Measurements from ENCODE around the gene SGCA.

Gene SGCA

DNA sequence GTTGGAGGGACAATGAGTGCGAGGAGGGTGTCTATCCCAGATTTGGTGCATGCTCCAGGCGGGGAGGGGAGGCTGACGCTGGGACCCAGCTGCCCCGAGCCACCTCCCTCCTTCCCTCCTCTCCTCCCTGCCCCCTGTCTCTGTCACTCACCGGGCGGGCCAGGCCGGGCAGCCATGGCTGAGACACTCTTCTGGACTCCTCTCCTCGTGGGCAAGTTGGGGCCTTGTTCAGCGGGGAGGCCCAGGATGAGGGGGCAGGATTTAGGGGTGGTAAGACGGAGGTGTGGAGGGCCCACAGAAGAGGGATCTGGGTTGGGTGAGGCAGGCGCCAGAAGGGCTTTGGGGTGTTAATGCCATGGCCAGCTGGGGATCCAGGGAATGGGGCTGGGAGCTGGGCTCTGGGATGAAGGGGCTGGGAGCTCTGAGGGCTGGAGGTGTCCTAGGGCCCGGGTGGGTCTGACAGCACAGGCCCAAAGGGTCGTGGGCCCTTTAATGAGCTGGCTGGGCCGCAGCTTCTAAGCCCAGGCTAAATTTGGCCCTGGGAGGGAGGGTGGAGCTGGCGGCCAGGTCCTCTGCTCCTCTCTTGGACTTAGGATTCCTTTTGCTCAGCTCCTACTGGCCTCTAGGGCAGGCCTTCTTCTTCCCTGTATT, at the start of gene SGCA:
Gene SGCA, plus strand, starts transcription at position 139 of the 651 bp plus-strand sequence. Its CDS starts 36 bp downstream, at position 175.
- DNase-seq (ENCODE audit: low read depth) = no peak

DNA sequence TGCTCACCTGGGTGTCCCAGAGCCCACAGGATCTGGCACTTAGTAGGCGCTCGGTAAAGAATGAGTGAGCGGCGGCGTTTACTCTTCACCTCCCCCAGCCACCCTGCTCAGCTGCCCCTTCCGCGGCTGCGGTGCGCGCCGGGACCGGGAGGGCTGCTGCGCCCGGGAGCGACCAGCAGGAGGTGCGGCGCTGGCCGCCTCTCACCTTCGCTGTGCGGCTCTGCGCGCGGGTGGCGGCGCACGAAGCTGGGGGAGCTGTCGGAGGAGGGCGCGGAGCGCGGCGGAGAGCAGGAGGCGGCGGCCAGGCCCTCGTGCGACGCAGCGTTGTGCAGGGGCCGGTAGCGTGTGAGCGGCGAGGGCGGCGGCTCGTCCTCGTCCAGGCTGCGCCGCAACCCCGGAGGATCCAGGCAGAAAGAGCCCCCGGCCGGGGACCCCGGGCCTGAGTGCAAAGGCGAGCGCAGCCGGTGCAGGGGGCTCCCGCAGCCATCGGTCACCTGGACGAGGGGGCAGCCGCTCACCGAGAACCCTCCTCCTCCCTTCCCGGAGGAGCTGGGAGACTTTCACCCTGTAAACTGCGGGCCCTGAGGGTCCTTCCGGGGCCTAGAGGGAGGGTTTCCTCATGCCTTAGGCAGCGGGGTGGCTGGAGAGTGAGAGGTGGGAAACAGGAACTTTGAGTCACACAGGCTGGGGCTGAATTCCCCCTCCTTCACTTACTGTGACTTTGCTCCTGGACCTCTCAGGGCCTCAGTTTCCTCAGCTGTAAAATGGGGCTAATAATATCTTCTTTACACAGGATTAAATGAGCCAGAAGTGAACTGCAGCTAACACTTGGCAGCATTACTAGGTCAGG, 48.4 kb upstream of the SGCA start:
- peak; percentile 71 for DNase-seq (ENCODE audit: low read depth)

DNA sequence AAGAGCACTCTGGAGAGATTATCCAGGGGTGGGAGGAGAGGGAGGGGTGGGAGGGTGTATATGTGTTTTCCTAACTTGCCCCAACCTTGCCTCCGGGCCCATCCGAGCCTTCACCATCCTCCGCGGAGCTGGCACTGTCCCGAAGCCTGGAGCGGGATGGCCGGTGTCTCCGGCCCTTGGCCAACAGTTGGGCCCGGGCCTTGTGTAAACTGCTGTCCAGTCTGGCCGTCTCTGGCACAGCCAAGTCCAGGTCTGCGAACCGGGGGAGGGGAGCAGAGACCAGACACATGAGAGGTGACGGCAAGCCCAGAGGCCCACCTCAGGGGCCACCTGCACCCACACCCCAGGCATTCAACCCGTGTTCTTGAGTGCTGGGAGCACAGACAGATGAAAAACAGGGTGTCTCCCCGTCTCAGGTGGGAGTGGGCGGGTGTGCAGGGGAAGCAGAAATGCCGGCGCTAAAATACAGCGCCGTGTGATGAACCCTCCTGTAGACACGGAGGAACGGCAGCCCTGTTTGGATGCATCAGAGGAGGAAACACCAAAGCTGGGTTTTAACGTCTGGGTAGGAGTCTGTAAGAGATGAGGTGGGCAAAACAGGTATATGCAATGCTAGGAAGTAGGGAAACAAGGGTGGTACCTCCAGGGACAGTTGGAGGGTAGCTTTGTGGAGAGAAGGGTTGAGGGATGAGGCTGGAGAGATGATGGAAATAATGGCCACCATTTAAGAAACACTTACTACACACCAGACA, 47.6 kb upstream of the SGCA start:
- DNase-seq (ENCODE audit: low read depth) = no peak

DNA sequence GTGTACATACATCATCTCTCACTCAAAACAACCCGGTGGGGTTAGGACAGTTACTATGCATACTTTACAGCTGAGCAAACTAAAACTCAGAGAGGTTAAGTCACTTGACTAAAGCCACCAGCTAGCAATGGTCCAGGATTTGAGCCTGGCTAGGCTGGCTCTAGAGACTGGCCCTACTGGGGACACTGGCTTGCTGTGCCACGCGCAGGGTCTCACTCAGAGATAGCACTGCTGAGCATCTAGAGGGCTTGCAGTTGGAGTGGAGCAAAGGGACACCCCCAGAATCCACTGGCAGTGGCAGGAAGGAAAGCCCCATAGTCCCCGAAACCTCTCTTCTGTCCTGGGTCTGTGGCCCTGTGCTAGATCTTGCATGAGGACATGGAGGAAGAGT, 47.0 kb upstream of the SGCA start:
- no peak for DNase-seq (ENCODE audit: low read depth)

DNA sequence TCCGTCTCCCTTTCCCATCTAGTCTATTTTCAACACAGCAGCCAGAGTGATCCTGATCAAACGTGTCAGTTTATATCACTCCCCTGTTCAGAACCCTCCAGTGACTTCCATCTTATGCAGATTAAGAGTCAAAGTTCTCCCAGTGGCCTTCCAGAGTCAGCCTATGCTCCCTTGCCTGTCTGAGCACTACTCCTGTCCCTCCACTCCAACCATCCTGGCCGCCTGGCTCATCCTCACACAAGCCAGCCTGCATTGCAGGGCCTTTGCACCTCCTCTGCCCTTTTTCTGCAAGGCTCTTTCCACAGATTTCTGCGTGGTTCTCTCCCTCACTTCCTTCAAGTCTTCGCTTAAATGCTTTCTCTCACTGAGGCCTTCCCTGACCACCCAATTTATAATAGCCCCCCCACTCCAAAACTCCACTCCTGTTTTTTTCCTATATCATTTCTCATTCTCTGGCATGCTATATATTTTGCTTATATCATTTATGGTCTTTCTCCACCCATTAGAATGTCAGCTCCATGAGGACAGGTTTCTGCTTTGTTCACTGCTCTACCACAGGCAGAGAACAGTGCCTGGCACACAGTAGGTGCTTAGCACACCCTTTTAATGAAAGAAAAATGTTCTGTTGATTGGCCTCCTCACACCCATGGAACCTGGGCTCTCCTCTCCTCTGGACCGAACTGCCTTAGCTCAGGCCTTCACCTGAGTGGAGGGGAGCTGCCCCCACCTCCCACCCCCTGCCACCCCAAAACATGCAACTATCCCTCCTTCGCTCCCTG, 45.1 kb upstream of the SGCA start:
- no peak for DNase-seq (ENCODE audit: low read depth)

DNA sequence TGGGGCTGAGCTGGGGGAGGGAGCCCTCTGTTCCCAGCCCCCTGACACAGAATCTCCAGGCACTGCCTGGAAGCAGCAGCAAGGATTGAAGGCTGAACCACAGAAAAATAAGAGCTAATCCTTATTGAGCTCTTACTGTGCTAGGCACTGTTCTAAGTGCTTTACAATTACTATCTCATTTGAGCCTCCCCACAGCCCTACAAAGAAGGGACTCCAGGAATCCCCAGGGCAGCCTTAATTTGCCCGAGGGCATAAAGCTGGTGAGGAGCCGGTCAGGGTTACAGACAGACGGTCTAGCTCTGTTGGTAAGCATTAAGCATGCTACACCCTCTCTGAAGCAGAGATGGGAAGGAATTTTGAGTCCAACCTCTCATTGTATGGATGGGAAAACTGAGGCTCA, 42.9 kb upstream of the SGCA start:
- DNase-seq (ENCODE audit: low read depth) = no peak

DNA sequence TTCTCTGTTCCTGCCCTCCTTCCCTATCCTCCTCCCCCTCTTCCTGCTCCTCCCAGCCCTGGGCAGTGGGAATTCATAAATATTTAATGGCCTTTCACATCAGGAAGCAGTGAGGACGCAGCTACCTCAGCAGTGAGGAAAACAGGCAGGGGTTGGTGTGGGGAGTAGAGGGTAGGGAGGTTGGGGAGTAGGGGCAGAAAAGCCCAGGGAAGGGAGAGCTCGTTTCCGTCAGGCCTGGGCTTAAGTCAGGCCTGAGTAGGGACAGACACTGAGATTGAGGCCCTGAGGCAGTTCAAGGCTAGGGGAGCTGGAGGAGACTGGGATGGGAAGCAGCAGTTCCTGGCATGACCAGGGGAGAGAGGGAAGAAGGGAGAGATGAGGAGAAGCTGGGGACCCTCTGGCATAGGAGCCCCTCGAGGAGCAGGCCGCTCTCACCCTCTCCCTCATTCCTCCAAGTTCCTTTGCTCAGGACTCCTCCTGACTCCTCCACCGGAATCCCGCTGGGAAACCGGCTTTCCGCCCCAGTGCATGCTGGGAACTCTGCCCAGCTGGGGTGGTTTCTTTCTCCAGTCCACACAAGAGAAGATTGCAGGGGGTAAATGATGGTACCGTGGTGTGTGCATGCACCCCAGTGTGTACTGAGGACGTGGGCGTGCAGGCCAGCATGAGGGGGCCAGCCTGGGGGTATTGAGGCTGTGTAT, 42.0 kb upstream of the SGCA start:
- DNase-seq (ENCODE audit: low read depth) = no peak

DNA sequence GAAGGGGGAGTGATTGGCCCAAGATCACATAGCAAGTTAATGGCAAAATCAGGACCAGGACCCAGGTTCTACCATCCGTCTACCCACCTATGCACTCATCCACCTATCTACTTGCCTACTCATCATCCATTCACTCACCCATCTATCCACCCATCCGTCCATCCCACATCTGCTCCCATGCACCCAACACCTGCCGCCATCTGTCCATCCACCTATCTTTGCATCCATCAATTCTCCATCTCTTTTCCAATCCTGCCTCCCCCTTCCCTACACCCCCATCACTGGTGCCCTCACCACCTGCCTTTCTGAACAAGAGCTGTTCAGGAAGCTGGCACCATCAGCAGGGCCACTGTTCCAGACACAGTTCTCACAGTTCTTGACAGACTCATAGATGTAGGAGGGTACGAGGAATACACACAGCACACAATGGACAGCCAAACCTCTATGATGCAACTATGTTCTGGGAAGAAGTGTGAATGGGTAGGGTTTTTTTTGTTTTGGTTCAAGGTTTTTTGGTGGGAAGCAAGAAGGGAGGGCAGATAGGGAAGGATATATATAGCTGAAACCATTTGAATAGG, 40.3 kb upstream of the SGCA start:
- no peak for DNase-seq (ENCODE audit: low read depth)

DNA sequence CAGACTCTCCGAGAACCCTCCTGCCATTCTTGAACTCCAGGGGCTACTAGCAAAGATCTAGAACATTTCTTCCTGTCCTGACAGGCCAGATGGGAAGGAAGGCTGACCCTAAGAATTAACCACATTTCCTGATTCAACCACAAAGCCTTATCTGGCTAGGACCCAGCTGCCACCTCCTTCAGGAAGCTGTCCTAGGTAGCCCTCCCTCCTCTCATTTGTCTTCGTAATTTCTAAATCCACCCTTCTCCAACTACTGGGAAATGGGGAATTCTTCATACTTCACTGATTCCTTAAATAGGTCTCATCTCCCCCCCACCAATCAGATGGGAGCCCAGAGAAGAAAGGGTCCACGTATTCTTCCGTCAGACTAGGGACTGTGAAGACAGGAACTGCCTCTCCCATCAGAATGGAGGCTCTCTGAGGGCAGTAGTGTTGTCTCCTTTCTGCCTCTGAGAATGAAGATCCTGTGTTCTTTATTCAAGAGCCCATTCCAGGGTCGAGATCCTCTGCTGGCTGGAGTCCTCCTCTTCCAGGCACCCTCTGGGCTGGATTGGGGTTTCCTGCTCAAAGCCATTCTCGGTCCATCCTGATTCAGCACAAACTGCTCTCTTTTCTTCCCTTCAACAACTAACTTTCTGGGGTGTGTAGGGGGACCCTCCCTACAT, 38.0 kb upstream of the SGCA start:
- peak; percentile 67 for DNase-seq (ENCODE audit: low read depth)

DNA sequence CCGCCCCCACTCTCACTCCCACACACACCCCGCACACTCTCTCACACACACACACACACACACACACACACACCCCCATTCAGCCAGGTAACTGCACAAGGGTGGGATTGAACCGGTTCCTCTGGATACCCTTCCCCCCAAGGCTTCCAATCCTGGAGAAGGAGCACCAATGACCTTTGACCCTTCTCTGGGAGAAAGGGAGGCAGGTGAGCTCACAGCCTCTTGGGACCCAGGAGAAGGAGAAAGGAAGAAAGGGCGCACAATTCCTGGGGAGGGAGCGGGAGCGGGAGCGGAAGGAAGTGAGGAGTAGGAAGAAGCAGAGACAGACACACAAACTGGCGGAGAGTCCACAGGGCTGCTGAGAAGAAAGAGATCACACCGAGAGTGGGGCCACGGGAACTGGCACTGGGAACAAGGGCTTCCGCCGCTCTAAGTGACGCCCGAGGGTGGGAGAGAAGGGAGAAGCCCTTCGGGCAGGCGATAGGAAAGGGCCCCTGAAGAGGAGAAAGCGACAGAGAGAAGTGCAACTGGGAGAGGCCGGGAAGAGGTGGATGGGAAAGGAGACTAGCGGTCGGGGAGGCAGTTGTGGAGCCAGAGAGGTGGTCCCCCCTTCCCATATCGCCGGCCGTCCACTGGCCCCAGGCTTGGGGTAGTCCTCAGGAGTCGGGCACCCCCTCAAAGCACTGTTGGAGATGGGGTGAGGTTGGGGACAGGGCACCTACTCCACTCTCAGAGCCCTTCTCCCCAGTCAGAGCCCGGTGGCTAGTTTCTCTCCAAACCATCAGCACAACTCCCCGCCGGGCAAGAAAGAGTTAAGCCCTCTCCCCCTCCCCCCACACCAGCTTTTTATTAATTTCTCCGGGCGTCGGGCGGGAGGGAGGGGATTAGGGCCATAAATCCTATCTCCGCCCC, 37.1 kb upstream of the SGCA start:
- DNase-seq (ENCODE audit: low read depth) = peak; percentile 37

DNA sequence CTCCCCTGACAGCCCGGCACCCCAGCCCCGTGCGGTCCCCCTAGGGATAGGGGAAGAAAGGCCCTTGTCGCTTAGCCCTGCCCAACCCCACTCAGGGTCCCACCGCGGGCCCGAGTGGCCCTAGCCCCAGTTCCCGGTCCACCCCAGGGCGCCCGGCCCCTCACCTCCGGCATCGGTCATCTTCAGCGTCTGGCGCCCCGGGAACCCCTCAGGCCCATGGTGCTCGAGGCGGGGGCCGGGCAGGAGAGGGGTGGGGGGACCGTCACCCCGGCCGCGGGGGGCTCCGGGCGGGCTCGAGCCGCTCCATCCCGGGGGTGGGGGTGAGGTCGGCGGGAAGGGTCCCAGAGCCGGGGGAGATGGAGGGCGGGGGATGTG, 36.5 kb upstream of the SGCA start:
- no peak for DNase-seq (ENCODE audit: low read depth)

DNA sequence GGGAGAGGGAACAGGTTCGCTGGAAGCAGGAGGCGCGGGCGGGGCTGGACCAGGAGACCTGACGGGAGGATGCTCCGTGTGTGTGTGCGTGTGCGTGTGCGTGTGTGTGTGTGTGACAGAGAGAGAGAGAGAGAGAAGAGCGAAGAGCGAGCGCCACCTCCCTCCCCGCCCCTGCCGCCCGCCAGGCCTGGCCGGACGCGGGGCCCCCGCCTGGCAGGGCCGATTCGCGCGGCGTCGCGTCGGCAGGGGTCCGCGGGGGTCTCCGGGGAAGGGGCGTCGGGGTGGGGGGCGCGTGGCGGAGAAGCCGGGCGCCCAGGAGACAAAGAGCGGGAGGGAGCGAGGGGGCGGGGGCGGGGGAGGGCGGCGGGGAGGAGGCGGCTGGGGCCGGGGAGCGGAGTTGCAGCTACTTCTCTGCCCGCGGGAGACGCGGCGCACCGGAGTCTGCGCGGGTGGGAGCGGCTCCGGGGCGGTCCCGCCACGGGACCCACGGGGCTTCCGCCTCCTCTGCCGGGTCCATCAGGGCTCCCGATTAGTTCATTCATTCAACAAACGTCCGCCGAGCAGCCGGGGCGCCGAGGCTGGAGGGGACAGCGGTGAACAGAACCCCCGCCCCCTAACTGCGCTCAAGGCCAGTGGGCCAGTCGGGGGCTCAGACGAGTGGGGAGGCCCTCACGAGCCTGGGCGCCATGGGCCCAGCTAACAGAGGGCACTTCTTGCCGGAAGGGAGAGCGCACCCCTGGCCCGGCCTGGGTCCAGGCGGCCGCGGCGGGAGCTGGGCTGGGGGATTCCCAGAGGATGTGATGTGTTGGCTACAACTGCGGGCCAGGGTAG, 35.9 kb upstream of the SGCA start, which contains the start of gene SAMD14:
Gene SAMD14, minus strand, starts transcription at position 433 of the 831 bp plus-strand sequence. CDS start 5,201 bp downstream, outside the sequence.
- DNase-seq (ENCODE audit: low read depth) = peak; percentile 61

DNA sequence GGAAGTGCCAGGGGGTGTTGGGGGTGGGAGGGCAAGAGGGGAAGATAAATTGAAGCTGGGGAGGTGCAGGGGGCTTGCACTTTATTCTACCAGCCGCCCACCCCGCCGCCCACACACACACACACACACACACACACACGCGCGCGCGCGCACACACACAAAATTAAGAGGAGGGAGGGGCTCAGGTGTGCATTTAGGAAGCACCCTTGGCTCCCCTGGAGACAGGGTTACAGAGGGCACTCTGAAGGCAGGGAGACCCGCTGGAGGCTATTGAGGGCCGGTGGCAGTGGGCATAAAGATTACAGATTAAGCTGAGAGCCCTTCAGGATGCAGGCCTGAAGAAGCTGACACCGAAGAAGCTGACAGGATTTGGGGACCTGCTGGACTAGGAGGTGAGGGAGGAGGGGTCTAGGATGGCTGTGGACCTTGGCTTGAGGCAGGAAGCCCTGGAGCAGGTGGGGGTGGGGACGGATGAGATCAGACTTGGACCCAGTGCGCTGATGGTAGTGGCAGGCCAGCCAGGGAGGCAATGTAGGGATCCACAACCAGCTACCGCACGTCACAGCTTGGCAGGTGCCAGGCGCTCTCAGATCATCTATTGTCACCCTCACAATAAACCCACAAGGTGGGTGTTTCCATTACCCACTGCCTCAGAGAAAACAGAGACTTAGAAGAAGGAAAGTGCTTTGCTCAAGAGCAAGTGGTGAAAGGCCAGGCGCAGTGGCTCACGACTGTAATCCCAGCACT, 35.1 kb upstream of the SGCA start:
- no peak for DNase-seq (ENCODE audit: low read depth)

DNA sequence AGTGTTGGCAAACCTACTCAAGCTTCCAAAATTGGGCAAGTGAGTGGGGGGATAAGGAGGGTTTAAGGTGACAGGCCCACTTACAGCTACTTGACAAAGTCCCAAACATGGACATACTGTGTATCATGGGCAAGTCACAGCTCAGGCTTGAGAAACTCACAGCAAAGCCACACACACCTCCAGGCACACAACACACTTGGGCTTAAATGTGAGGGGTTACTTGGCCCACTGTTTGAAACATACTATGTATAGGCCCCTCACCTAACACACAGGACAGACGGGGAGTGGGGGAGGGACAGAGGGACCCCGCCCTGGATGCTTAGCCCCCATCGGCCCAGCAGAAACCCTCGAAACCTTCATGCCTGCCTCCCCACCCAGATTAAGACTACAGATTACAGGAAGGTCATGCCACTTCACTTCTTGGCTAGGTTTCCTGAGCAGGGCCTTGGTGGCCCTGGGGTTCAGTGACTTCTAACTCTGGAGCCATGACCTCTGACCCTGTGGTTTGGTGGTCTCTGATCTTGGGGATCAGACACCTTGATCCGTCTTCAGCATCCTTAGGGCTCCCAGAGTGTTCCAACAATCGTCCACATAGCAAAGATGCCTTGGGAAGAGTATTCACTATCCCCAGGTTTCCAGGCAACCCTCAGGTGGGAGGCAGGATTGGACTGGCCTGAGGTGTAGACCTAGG, 33.6 kb upstream of the SGCA start:
- no peak for DNase-seq (ENCODE audit: low read depth)

DNA sequence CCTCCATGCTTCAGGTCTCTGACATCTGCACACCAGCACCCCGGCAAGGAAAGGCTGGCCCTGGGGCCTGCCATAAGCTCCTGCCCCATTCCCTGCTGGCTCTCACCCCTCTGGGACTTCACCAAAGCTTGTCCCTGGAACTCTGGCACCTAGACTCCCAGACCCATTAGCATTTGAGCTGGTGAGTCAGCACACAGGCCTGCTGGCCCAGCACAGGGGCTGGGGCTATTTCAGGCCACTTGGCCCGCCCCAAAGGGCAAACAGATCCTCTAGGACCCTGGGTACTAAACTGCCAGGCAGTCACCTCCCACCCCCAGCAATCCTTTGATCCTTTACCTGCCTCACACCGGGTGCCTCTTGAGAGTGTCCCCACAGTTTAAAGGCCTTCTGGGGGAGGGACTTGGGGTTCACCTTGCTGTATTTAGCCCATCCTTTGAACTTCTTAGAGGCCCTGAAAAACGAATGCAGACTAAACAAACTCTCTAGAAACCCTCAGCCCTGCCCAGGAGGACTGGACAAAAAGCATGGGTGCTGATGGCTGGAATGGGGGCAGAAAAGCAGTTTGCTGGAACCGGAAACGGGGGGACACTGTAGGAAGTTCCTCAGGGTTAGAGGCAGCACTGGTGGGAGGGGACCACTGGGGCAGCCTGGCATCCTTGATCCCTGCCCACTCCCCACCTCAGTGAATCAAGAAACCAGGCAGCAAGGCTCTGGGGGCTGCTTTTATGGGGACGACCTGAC, 32.6 kb upstream of the SGCA start:
- DNase-seq (ENCODE audit: low read depth) = peak; percentile 62

DNA sequence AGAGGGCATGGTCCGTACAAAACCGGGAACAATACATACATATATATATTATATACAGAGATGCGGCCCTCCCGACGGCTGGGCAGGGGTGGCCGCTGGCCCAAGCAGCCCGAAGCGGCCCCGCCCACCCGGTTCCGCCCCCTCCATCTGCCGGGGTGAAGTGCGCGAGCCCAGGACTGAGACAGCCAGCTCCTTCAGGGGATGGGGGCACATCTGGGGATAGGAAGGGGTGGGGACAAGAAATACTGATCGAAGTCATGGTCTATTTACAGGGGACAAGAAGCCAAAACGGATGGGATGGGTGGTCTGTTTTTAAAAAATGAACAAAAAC, 32.1 kb upstream of the SGCA start:
- DNase-seq (ENCODE audit: low read depth) = no peak
